ENCODE results near the gene ICA1.
A peak's percentile ranks its signal among the peaks of the same experiment; 100 is the strongest.
"Not testable (repeated sequence)": the region's sequence is repeated elsewhere in the genome, so short reads cannot be mapped to it uniquely, and the experiment has no call there.

Gene ICA1

GRCh38 chr7:8261711-8262695 is at the start of gene ICA1:
ICA1 (minus strand) TSS chr7:8262167; CDS start chr7:8235926, 26,241 bp downstream.
- H3K27ac ChIP-seq (ENCODE audit: low read length): no peak within 1 kb of the TSS
- H3K27me3 ChIP-seq (ENCODE audit: control insufficient read depth, insufficient read depth, low read length): no peaks in the 10 kb centered on the region
- no peaks in the 10 kb centered on the region for H3K9me3 ChIP-seq (ENCODE audit: control insufficient read depth, insufficient read depth, low read length)
- WGBS (ENCODE audit: insufficient coverage, insufficient read length): no CpG with 5 or more reads among the region's 109 CpGs
- peak within 1 kb of the TSS; percentile 81 for H3K4me3 ChIP-seq (ENCODE audit: low read length)
- H3K36me3 ChIP-seq (ENCODE audit: control insufficient read depth, insufficient read depth, low read length): no peaks in the 10 kb centered on the region
- DNase-seq (ENCODE audit: low read depth, low spot score): peak; percentile 41
- H3K4me1 ChIP-seq (ENCODE audit: control insufficient read depth, insufficient read depth, low read length): no peaks in the 10 kb centered on the region

- Histone ChIP-seq H3K4me3 (ENCODE audit: low read length) (no peak overlapping the region), H3K4me1 (ENCODE audit: control insufficient read depth, insufficient read depth, low read length) (no peaks in the 10 kb centered on the region), H3K27ac (ENCODE audit: low read length) (no peak overlapping the region), H3K27me3 (ENCODE audit: control insufficient read depth, insufficient read depth, low read length) (no peaks in the 10 kb centered on the region), H3K9me3 (ENCODE audit: control insufficient read depth, insufficient read depth, low read length) (no peaks in the 10 kb centered on the region), H3K36me3 (ENCODE audit: control insufficient read depth, insufficient read depth, low read length) (no peaks in the 10 kb centered on the region)
- WGBS (ENCODE audit: insufficient coverage, insufficient read length): no CpG with 5 or more reads among the region's 1 CpG
- DNase-seq (ENCODE audit: low read depth, low spot score): no peak
Observed at GRCh38 chr7:8310876-8311275, 48.9 kb upstream of the ICA1 start.

- no peaks in the 10 kb centered on the region for H3K27me3 ChIP-seq (ENCODE audit: control insufficient read depth, insufficient read depth, low read length)
- WGBS (ENCODE audit: insufficient coverage, insufficient read length): no CpG with 5 or more reads among the region's 10 CpGs
Observed at GRCh38 chr7:8305625-8306388, 43.8 kb upstream of the ICA1 start.

GRCh38 chr7:8305104-8305503 is 43.1 kb upstream of the ICA1 start:
- no peak overlapping the region for H3K27ac ChIP-seq (ENCODE audit: low read length)
- WGBS (ENCODE audit: insufficient coverage, insufficient read length): no CpG with 5 or more reads among the region's 2 CpGs
- no peak for DNase-seq (ENCODE audit: low read depth, low spot score)
- H3K36me3 ChIP-seq (ENCODE audit: control insufficient read depth, insufficient read depth, low read length): no peaks in the 10 kb centered on the region
- H3K9me3 ChIP-seq (ENCODE audit: control insufficient read depth, insufficient read depth, low read length): no peaks in the 10 kb centered on the region
- no peaks in the 10 kb centered on the region for H3K4me1 ChIP-seq (ENCODE audit: control insufficient read depth, insufficient read depth, low read length)
- no peak overlapping the region for H3K4me3 ChIP-seq (ENCODE audit: low read length)
- H3K27me3 ChIP-seq (ENCODE audit: control insufficient read depth, insufficient read depth, low read length): no peaks in the 10 kb centered on the region

More at GRCh38 chr7:8305625-8306388, 43.8 kb upstream of the ICA1 start:
- Histone ChIP-seq H3K9me3 (ENCODE audit: control insufficient read depth, insufficient read depth, low read length) (no peaks in the 10 kb centered on the region), H3K4me3 (ENCODE audit: low read length) (no peak overlapping the region), H3K36me3 (ENCODE audit: control insufficient read depth, insufficient read depth, low read length) (no peaks in the 10 kb centered on the region), H3K27ac (ENCODE audit: low read length) (no peak overlapping the region), H3K4me1 (ENCODE audit: control insufficient read depth, insufficient read depth, low read length) (no peaks in the 10 kb centered on the region)
- DNase-seq (ENCODE audit: low read depth, low spot score): no peak

GRCh38 chr7:8303904-8304528 is 42.0 kb upstream of the ICA1 start:
- H3K27ac ChIP-seq (ENCODE audit: low read length): no peak overlapping the region
- H3K4me1 ChIP-seq (ENCODE audit: control insufficient read depth, insufficient read depth, low read length): no peaks in the 10 kb centered on the region
- no peaks in the 10 kb centered on the region for H3K36me3 ChIP-seq (ENCODE audit: control insufficient read depth, insufficient read depth, low read length)
- no peak overlapping the region for H3K4me3 ChIP-seq (ENCODE audit: low read length)
- H3K27me3 ChIP-seq (ENCODE audit: control insufficient read depth, insufficient read depth, low read length): no peaks in the 10 kb centered on the region
- WGBS (ENCODE audit: insufficient coverage, insufficient read length): no CpG with 5 or more reads among the region's 16 CpGs
- no peaks in the 10 kb centered on the region for H3K9me3 ChIP-seq (ENCODE audit: control insufficient read depth, insufficient read depth, low read length)
- DNase-seq (ENCODE audit: low read depth, low spot score): no peak

GRCh38 chr7:8297023-8297422 is 35.1 kb upstream of the ICA1 start:
- H3K9me3 ChIP-seq (ENCODE audit: control insufficient read depth, insufficient read depth, low read length); H3K36me3 ChIP-seq (ENCODE audit: control insufficient read depth, insufficient read depth, low read length); H3K27me3 ChIP-seq (ENCODE audit: control insufficient read depth, insufficient read depth, low read length); DNase-seq (ENCODE audit: low read depth, low spot score); H3K4me3 ChIP-seq (ENCODE audit: low read length); H3K4me1 ChIP-seq (ENCODE audit: control insufficient read depth, insufficient read depth, low read length); H3K27ac ChIP-seq (ENCODE audit: low read length): not testable (repeated sequence)
- no CpG with 5 or more reads among the region's 7 CpGs for WGBS (ENCODE audit: insufficient coverage, insufficient read length)

GRCh38 chr7:8296362-8296659 is 34.3 kb upstream of the ICA1 start:
- Histone ChIP-seq H3K36me3 (ENCODE audit: control insufficient read depth, insufficient read depth, low read length) (no peaks in the 10 kb centered on the region), H3K27me3 (ENCODE audit: control insufficient read depth, insufficient read depth, low read length) (no peaks in the 10 kb centered on the region), H3K4me3 (ENCODE audit: low read length) (no peak overlapping the region), H3K27ac (ENCODE audit: low read length) (no peak overlapping the region), H3K9me3 (ENCODE audit: control insufficient read depth, insufficient read depth, low read length) (no peaks in the 10 kb centered on the region), H3K4me1 (ENCODE audit: control insufficient read depth, insufficient read depth, low read length) (no peaks in the 10 kb centered on the region)
- DNase-seq (ENCODE audit: low read depth, low spot score): no peak
- WGBS (ENCODE audit: insufficient coverage, insufficient read length): no CpG with 5 or more reads among the region's 1 CpG

- H3K9me3 ChIP-seq (ENCODE audit: control insufficient read depth, insufficient read depth, low read length): no peaks in the 10 kb centered on the region
- no peaks in the 10 kb centered on the region for H3K36me3 ChIP-seq (ENCODE audit: control insufficient read depth, insufficient read depth, low read length)
- WGBS (ENCODE audit: insufficient coverage, insufficient read length): no CpG with 5 or more reads among the region's 6 CpGs
- H3K4me3 ChIP-seq (ENCODE audit: low read length): no peak overlapping the region
- no peaks in the 10 kb centered on the region for H3K4me1 ChIP-seq (ENCODE audit: control insufficient read depth, insufficient read depth, low read length)
- H3K27ac ChIP-seq (ENCODE audit: low read length): no peak overlapping the region
- H3K27me3 ChIP-seq (ENCODE audit: control insufficient read depth, insufficient read depth, low read length): no peaks in the 10 kb centered on the region
- peak; percentile 84 for DNase-seq (ENCODE audit: low read depth, low spot score)
Observed at GRCh38 chr7:8295638-8296361, 33.8 kb upstream of the ICA1 start.

GRCh38 chr7:8291397-8292141 is 29.6 kb upstream of the ICA1 start:
- H3K27me3 ChIP-seq (ENCODE audit: control insufficient read depth, insufficient read depth, low read length): peaks cover 1% of the 10 kb centered on the region; the same call in 1 of the 2 replicates
- H3K9me3 ChIP-seq (ENCODE audit: control insufficient read depth, insufficient read depth, low read length): no peaks in the 10 kb centered on the region
- no peaks in the 10 kb centered on the region for H3K4me1 ChIP-seq (ENCODE audit: control insufficient read depth, insufficient read depth, low read length)
- H3K36me3 ChIP-seq (ENCODE audit: control insufficient read depth, insufficient read depth, low read length): no peaks in the 10 kb centered on the region
- H3K4me3 ChIP-seq (ENCODE audit: low read length): no peak overlapping the region
- no peak overlapping the region for H3K27ac ChIP-seq (ENCODE audit: low read length)
- WGBS (ENCODE audit: insufficient coverage, insufficient read length): no CpG with 5 or more reads among the region's 3 CpGs
- no peak for DNase-seq (ENCODE audit: low read depth, low spot score)
